ENCODE results near the gene TMEM232.

Gene TMEM232

GRCh38 chr5:110653231-110653970, 73.1 kb downstream of the TMEM232 start:
- Histone ChIP-seq H3K27ac (ENCODE audit: low read depth, low read length) (no peak overlapping the region), H4K20me1 (ENCODE audit: control insufficient read depth, insufficient read depth, low read depth, low read length) (no peaks in the 10 kb centered on the region), H3K9me2 (replicated peaks; ENCODE audit: control insufficient read depth, low read length) (no peaks in the 10 kb centered on the region), H3K4me1 (ENCODE audit: control insufficient read depth, low read length) (no peaks in the 10 kb centered on the region), H3K4me3 (ENCODE audit: low read length) (no peak overlapping the region), H3K79me2 (ENCODE audit: control insufficient read depth, low read length) (no peaks in the 10 kb centered on the region), H3K4me2 (ENCODE audit: low read length) (no peak overlapping the region), H3K36me3 (ENCODE audit: control insufficient read depth, low read length) (no peaks in the 10 kb centered on the region), H3F3A (ENCODE audit: control insufficient read depth, insufficient read depth) (no peaks in the 10 kb centered on the region), H3K27me3 (ENCODE audit: control insufficient read depth, low read length) (no peaks in the 10 kb centered on the region), H3K9me3 (ENCODE audit: control insufficient read depth, insufficient read depth, low read length) (no peaks in the 10 kb centered on the region)
- TF ChIP-seq CTCF (IDR thresholded peaks at IDR 0.05; ENCODE audit: low read depth, low read length, poor library complexity, severe bottlenecking) (no peak), EZH2phosphoT487 (IDR thresholded peaks at IDR 0.05; ENCODE audit: borderline replicate concordance, low read length) (no peak)

- Histone ChIP-seq H4K20me1 (ENCODE audit: control insufficient read depth, insufficient read depth, low read depth, low read length) (no peaks in the 10 kb centered on the region), H3K36me3 (ENCODE audit: control insufficient read depth, low read length) (no peaks in the 10 kb centered on the region), H3K9me3 (ENCODE audit: control insufficient read depth, insufficient read depth, low read length) (no peaks in the 10 kb centered on the region), H3K4me1 (ENCODE audit: control insufficient read depth, low read length) (no peaks in the 10 kb centered on the region), H3K9me2 (replicated peaks; ENCODE audit: control insufficient read depth, low read length) (no peaks in the 10 kb centered on the region), H3F3A (ENCODE audit: control insufficient read depth, insufficient read depth) (no peaks in the 10 kb centered on the region), H3K27me3 (ENCODE audit: control insufficient read depth, low read length) (no peaks in the 10 kb centered on the region), H3K4me3 (ENCODE audit: low read length) (no peak overlapping the region), H3K27ac (ENCODE audit: low read depth, low read length) (no peak overlapping the region), H3K4me2 (ENCODE audit: low read length) (no peak overlapping the region), H3K79me2 (ENCODE audit: control insufficient read depth, low read length) (no peaks in the 10 kb centered on the region)
- TF ChIP-seq CTCF (IDR thresholded peaks at IDR 0.05; ENCODE audit: low read depth, low read length, poor library complexity, severe bottlenecking) (no peak), EZH2phosphoT487 (IDR thresholded peaks at IDR 0.05; ENCODE audit: borderline replicate concordance, low read length) (no peak)
These were observed 75.0 kb downstream of the TMEM232 start for GRCh38 chr5:110651507-110651906.

GRCh38 chr5:110644357-110644756, 82.1 kb downstream of the TMEM232 start:
- H3K4me1 ChIP-seq (ENCODE audit: control insufficient read depth, low read length), result no peaks in the 10 kb centered on the region
- no peaks in the 10 kb centered on the region for H3K27me3 ChIP-seq (ENCODE audit: control insufficient read depth, low read length)
- H3K4me3 ChIP-seq (ENCODE audit: low read length), result no peak overlapping the region
- H3K36me3 ChIP-seq (ENCODE audit: control insufficient read depth, low read length), result no peaks in the 10 kb centered on the region
- no peaks in the 10 kb centered on the region for H3K9me3 ChIP-seq (ENCODE audit: control insufficient read depth, insufficient read depth, low read length)
- H3F3A ChIP-seq (ENCODE audit: control insufficient read depth, insufficient read depth), result no peaks in the 10 kb centered on the region
- no peak overlapping the region for H3K4me2 ChIP-seq (ENCODE audit: low read length)
- TF ChIP-seq CTCF (IDR thresholded peaks at IDR 0.05; ENCODE audit: low read depth, low read length, poor library complexity, severe bottlenecking) (no peak), EZH2phosphoT487 (IDR thresholded peaks at IDR 0.05; ENCODE audit: borderline replicate concordance, low read length) (no peak)
- no peaks in the 10 kb centered on the region for H3K9me2 ChIP-seq (replicated peaks; ENCODE audit: control insufficient read depth, low read length)
- H3K79me2 ChIP-seq (ENCODE audit: control insufficient read depth, low read length), result no peaks in the 10 kb centered on the region
- H3K27ac ChIP-seq (ENCODE audit: low read depth, low read length), result no peak overlapping the region
- H4K20me1 ChIP-seq (ENCODE audit: control insufficient read depth, insufficient read depth, low read depth, low read length), result no peaks in the 10 kb centered on the region
